GM21825 (cell line): ENCODE measurements around the gene AP3S1.
"Not testable (repeated sequence)": the region's sequence is repeated elsewhere in the genome, so short reads cannot be mapped to it uniquely, and the experiment has no call there.

Experiments
- ATAC-seq: cut with Tn5 transposase; IDR thresholded peaks from one replicate; pipeline ENCODE4 v1.9.1; 2021; ENCODE audit warnings: mild to moderate bottlenecking, moderate library complexity; ENCODE audit not compliant: unreplicated experiment

Gene AP3S1

GRCh38 chr5:115820846-115821245, 20.9 kb upstream of the AP3S1 start:
- no peak for ATAC-seq

GRCh38 chr5:115824983-115825382, 16.8 kb upstream of the AP3S1 start:
- not testable (repeated sequence) for ATAC-seq

DNA sequence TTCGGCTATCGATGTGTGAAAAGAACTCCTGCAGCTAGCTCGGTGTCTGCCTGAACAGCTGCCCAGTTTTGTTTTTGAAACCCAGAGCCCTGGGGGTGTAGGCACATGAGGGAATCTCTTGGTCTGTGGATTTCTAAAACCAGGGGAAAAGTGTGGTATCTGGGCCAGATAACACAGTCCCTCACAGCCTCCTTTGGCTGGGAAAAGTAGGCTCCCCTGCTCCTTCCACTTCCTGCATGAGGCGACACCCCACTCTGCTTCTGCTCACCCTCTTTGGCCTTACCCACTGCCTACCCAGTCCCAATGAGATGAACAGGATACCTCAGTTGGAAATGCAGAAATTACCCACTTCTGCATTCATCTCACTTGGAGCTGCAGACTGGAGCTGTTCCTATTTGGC, 15.8 kb upstream of the AP3S1 start:
- ATAC-seq = no peak

DNA sequence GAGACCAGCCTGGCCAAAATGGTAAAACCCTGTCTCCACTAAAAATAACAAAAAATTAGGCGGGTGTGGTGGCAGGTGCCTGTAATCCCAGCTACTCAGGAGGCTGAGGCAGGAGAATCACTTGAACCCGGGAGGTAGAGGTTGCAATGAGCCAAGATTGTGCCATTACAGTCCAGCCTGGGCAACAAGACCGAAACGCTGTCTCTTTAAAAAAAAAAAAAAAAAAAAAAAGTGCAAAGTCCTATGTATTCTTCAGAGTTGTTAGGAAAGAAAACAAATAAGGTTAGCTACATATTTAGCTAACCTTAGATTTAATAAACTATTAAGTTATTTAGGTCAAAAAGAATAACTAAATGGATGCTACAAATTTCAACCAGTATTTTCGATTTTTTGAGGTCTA, 11.8 kb upstream of the AP3S1 start:
- no peak for ATAC-seq

GRCh38 chr5:115831163-115831768, 10.5 kb upstream of the AP3S1 start:
- ATAC-seq = peak; percentile 73

DNA sequence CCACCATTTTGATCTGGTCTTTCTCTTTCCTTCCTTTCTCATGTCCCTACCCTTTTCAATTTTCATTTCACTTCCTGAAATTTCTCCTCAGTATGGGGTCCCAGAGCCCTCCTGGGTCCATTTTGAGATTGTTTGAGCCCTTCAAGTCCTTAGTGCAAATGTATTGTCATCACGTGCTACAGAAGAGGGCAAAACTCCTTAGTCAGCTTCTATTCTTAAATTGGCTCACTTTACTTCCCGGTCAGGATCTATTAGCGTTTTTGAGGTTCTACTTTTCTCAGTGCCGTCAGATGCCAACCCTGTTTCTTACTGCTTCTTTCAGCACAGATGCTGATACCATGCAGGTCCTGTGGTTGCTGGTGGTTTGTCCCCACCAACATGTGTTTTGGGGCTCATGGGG, 6.3 kb upstream of the AP3S1 start:
- ATAC-seq = no peak

DNA sequence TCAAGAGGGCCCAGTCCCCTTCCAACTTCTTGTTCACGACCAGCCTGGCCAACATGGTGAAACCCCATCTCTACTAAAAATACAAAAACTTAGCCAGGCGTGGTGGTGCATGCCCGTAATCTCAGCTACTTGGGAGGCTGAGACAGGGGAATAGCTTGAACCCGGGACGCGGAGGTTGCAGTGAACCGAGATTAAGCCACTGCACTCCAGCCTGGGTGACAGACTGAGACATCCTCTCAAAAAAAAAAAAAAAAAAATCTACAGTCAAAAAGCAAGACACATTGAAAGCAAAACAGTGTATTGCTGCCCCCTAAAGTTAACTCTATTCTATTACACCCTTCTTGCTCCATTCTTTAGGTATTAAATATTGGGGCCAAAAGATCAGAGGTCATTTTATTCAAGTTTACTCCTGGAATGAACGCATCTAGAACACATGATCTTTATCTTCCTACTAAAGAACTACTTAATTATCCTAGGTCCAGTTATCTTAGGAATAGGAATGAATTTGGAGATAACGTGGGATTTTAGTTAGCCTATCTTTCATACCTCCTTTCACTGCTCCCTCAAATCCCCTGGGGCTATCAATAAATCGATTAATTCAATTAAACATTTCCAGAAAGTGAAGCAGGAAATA, 2.7 kb upstream of the AP3S1 start:
- ATAC-seq = no peak

GRCh38 chr5:115840873-115841272, 862 bp upstream of the AP3S1 start:
- no peak for ATAC-seq

DNA sequence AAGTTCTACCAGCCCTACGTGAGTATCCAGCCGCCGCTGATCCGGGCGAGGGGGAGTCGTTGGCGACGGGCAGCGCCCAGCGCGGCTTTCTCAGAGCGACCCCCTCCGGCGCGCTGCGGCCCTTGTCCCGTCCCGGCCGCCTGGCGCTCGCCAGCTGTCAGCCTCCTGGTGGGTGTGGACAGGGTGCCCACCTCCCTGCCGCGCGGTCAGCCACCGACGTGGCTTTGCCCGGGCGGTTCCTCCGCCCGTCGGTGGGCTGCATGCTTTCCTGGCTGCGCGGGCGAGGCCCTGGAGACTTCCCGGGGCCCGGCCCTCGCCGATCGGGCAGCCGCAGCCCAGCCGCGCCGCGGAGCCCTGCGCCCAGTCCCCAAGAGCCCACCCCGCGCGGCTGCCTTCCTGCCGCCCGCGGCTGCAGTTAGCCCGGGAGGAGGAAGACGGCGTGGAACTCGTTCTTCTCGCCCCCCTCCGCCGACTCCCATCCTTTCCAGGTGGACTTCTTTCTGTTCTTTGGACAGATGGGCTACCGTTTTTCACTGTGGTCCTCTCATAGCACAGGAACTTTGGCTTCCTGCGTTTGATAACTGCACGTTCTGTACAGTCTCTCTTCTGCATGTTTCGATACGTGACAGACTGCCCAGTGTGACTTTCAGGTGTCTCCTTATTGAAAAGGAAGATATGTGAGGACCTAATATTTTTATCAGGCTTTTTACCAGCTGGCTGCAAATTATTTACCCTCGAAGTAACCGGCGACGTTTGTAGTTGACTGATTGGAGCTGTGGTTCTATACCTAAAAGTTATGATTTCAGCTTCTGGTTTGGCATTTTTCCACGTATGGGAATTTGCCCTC, 577 bp downstream of the AP3S1 start:
- peak; percentile 34 for ATAC-seq

DNA sequence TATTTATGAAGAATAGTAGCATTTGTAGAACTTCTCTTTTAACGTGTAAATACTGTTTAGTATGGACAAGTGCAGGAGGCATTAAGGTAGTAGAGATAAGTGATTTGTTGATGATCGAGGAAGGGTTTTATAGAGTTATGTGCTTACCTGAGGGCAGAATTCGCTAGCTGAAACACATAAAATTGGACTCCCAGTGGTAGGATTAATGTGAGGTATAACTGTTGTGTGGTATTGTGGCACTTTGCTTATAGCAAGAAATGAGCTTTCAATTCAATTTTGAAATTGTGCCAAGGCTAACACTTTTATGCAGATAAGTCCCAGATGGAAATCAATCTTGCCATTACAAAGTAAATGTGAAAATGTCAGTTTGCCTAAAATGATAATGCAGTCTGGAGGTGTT, 1.2 kb downstream of the AP3S1 start:
- no peak for ATAC-seq

DNA sequence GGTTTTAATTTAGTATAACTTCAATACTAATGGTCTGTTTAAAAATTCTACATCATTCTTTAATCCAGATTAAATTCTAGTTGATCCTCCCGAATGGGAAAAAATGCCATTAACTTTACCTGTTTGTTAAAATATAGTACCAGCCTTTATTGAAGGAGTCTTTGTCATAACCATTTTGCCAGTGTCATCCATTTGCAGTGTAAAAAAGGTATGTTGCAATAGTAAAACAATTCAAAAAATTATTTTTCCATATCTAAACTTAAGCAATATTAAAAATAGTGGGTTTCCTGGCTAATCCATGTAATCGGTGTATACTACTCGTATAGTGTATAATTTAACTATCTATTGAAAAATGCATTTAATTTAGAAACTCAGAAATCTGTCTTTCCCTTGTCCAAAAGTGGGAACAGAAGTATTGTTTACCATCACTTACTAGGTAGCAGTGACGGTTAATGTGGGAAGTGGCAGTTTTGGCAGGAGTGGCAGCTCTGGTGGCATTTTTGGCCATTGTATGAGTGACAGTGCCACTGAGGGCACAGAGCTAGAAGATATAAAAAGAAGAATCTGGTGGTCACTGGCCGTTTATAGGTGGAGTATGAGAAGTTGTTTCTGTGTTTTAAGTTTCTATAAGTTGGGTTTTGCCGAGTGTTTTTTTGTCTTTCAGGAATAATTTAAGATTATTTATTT, 1.9 kb downstream of the AP3S1 start:
- ATAC-seq = no peak

- no peak for ATAC-seq
Observed at GRCh38 chr5:115844321-115844817, 2.6 kb downstream of the AP3S1 start.

GRCh38 chr5:115847290-115847689, 5.6 kb downstream of the AP3S1 start:
- ATAC-seq = no peak

- no peak for ATAC-seq
Observed at GRCh38 chr5:115849258-115849798, 7.6 kb downstream of the AP3S1 start.

- no peak for ATAC-seq
Observed at GRCh38 chr5:115850744-115851416, 9.1 kb downstream of the AP3S1 start.

- ATAC-seq = no peak
Observed at GRCh38 chr5:115854139-115854538, 12.4 kb downstream of the AP3S1 start.

- no peak for ATAC-seq
Observed at GRCh38 chr5:115855959-115856358, 14.2 kb downstream of the AP3S1 start.

GRCh38 chr5:115857057-115857479, 15.3 kb downstream of the AP3S1 start:
- ATAC-seq = no peak

DNA sequence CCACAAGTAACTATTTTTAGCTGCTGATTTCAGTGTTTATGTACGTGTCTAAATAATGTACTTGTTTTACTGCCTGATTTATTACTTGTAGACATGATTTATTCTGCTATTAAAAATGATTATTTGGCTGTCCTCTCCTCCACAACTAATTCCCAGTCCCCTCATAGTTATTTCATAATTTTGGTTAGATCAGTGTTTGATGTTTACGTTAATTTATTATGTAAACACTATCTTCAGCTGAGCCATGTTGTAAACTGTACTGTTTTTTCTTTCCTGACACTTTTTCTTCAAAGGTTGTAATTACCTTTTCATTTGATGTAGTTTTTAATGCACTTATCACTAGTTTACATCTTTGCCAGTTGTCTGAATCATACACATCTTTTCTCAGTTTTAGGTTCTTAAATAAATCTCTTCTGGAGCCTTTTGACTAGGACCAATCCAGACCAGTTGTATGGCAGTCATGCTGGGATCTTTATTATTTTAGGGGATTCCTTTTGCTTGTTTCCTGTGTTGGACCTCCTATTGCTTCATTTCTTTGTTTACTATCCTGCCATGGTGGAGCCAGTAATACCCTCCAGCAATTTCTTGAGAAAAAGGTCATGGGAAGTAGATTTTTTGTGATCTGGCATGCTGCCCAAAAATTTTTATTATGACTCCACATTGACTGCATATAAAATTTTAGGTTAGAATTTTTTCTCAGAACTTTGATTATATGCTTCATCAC, 16.1 kb downstream of the AP3S1 start:
- no peak for ATAC-seq

GRCh38 chr5:115858396-115858795, 16.7 kb downstream of the AP3S1 start:
- ATAC-seq = no peak
